ENCODE measurements around the gene PPP2R2C. TPM values are rescaled to one million over a fixed set of nuclear protein-coding genes. Genes with fewer than 3 reads are reported as not detected.

Gene PPP2R2C
- total and polyA plus RNA-seq, 10 of the 15 experiments (the other 5 are each of a cell fraction or from before 2014, with no cell fraction given), result 0.13 to 0.15 TPM; not detected in 8

- H3K9ac ChIP-seq (ENCODE audit: control insufficient read depth, insufficient read depth, low read length), result no peak overlapping the region
- H3K9me3 ChIP-seq (replicated peaks; ENCODE audit: control insufficient read depth, insufficient read depth, low read length), result no peaks in the 10 kb centered on the region; the same call in 2 of the 3 replicates
- no peaks in the 10 kb centered on the region for H4K20me1 ChIP-seq (ENCODE audit: control insufficient read depth, insufficient read depth)
- SMC1A ChIA-PET (ENCODE audit: uncharacterized antibody, unreplicated experiment), result no interaction called here
- no peaks in the 10 kb centered on the region for H3K79me2 ChIP-seq (ENCODE audit: control insufficient read depth, insufficient read depth, low read length)
- 28% methylated on average over 8 of the region's 9 CpGs for WGBS (ENCODE audit: insufficient coverage, insufficient replicate concordance, low lambda C conversion rate, missing lambda C conversion rate)
- no peaks in the 10 kb centered on the region for H3K36me3 ChIP-seq (ENCODE audit: control insufficient read depth in 2 of 2, insufficient read depth in 2 of 2, low read length in 1 of 2)
- DNase-seq (ENCODE audit: low read depth, low spot score) (no peak), ATAC-seq (no peak), FAIRE-seq (no peak)
- no peaks in the 10 kb centered on the region for H3K4me1 ChIP-seq (ENCODE audit: control insufficient read depth, insufficient read depth, low read length)
- H2AFZ ChIP-seq (ENCODE audit: control insufficient read depth, low read depth, low read length), result no peak overlapping the region
- no TSS peak for BruUV-seq (replicated peaks)
- H3K4me2 ChIP-seq (ENCODE audit: control insufficient read depth, insufficient read depth), result no peak overlapping the region
- in situ Hi-C loops (cut with MboI) (no loop called here), intact Hi-C loops (cut with micrococcal nuclease; ENCODE audit: unreplicated experiment) (no loop called here)
- RAD21 ChIA-PET (ENCODE audit: unreplicated experiment), result no interaction called here
- POLR2A ChIA-PET, result no interaction called here
- TF ChIP-seq CREB1 (IDR thresholded peaks at IDR 0.05; ENCODE audit: low read depth) (no peak), TCF12 (IDR thresholded peaks at IDR 0.05; ENCODE audit: low read depth, low read length) (no peak), SMAD1 (IDR thresholded peaks at IDR 0.05; ENCODE audit: low read depth, partially characterized antibody) (no peak), BHLHE40 (IDR thresholded peaks at IDR 0.05; ENCODE audit: borderline replicate concordance in 1 of 2, low read depth in 2 of 2, low read length in 1 of 2) (no peak), SRF (IDR thresholded peaks at IDR 0.05; ENCODE audit: low read depth in 2 of 2, low read length in 2 of 2) (no peak), FOS (IDR thresholded peaks at IDR 0.05; ENCODE audit: borderline replicate concordance, extremely low read depth, insufficient read length) (no peak), E2F8 (IDR thresholded peaks at IDR 0.05; ENCODE audit: low read depth, partially characterized antibody) (no peak), MAX (IDR thresholded peaks at IDR 0.05; ENCODE audit: low read depth, low read length) (no peak), POLR2AphosphoS2 (IDR thresholded peaks at IDR 0.05; ENCODE audit: low read depth, low read length) (no peak), ZNF274 (IDR thresholded peaks at IDR 0.05; ENCODE audit: insufficient read depth, insufficient read length) (no peak), ESRRA (IDR thresholded peaks at IDR 0.05; ENCODE audit: low read length) (no peak), CEBPB (IDR thresholded peaks at IDR 0.05; ENCODE audit: borderline replicate concordance in 1 of 2, low read depth in 2 of 2, low read length in 2 of 2) (no peak), CTCF (IDR thresholded peaks at IDR 0.05 in 2 of 3, conservative IDR thresholded peaks at IDR 0.05 in 1 of 3; ENCODE audit: control insufficient read depth in 2 of 3, extremely low read depth in 1 of 3, insufficient read depth in 1 of 3, low read depth in 3 of 3, low read length in 3 of 3) (no peak), NKRF (conservative IDR thresholded peaks at IDR 0.05) (no peak), IRF3 (IDR thresholded peaks at IDR 0.05) (no peak)
- no peak overlapping the region for H3K4me3 ChIP-seq
- peaks cover 0 to 1% of the 10 kb centered on the region in 2 experiments; a peak in 2 of 4 replicates for H3K27me3 ChIP-seq (replicated peaks in 1 of 2; ENCODE audit: control insufficient read depth in 2 of 2, insufficient read depth in 2 of 2, low read length in 1 of 2)
- CTCF ChIA-PET, result interaction anchor here (0.7 kb wide), 1 partner anchor 72 kb away, joined by 3 read pairs; no protein-coding TSS in a partner anchor
- no peak overlapping the region for H3K27ac ChIP-seq (ENCODE audit: control insufficient read depth, insufficient read depth)
These were observed 2.5 kb upstream of the PPP2R2C start for GRCh38 chr4:6474705-6475457.

Data from GM12878 (cell line).